HepG2 (cell line): ENCODE measurements around the gene RGS19. TPM values are rescaled to one million over a fixed set of nuclear protein-coding genes. Genes with fewer than 3 reads are reported as not detected.
A peak's percentile ranks its signal among the peaks of the same experiment; 100 is the strongest.

Experiments used
- ARID2 ChIP-seq: sonication (generic); formaldehyde crosslinking; IDR thresholded peaks from 2 replicates; pipeline ENCODE4 v1.8.1; 2022; ENCODE audit warnings: mild to moderate bottlenecking, missing genetic modification reagents, borderline replicate concordance
- BRCA1 ChIP-seq: sonication (generic); formaldehyde crosslinking; IDR thresholded peaks from 2 replicates; pipeline ENCODE4 v1.4.0; 2020; ENCODE audit warnings: missing genetic modification reagents
- CHD2 ChIP-seq: IDR thresholded peaks from 2 replicates; pipeline ENCODE4 v1.6.1; 2011; ENCODE audit warnings: low read depth, low read length, improper control_type of control experiment
- ESRRA ChIP-seq: sonication (generic); formaldehyde crosslinking; IDR thresholded peaks from 2 replicates; pipeline ENCODE4 v1.5.1; 2020; ENCODE audit warnings: mild to moderate bottlenecking, low read depth, missing genetic modification reagents
- FOXA3 ChIP-seq: IDR thresholded peaks from 2 replicates; pipeline ENCODE4 v1.6.1; 2016; ENCODE audit warnings: missing genetic modification reagents, missing compliant biosample characterization
- FOXP1 ChIP-seq, 2 experiments: fragments of 450-650 bp in 1 of 2; IDR thresholded peaks; 2 replicates each; pipeline ENCODE4 v1.6.1; 2017 to 2018; ENCODE audit warnings: antibody characterized with exemption in 1 of 2
- GLI4 ChIP-seq: sonication (generic); formaldehyde crosslinking; IDR thresholded peaks from 2 replicates; pipeline ENCODE4 v1.5.1; 2020; ENCODE audit warnings: missing genetic modification reagents, mild to moderate bottlenecking, moderate library complexity, borderline replicate concordance
- HOXA9 ChIP-seq: sonication (generic); formaldehyde crosslinking; IDR thresholded peaks from 2 replicates; pipeline ENCODE4 v1.8.1; 2022; ENCODE audit warnings: missing genetic modification reagents, mild to moderate bottlenecking, moderate library complexity, borderline replicate concordance
- IKZF1 ChIP-seq: fragments of 450-650 bp; IDR thresholded peaks from 2 replicates; pipeline ENCODE4 v1.7.1; 2016
- NR2F2 ChIP-seq: IDR thresholded peaks from 2 replicates; pipeline ENCODE4 v1.6.1; 2012; ENCODE audit warnings: low read depth, inconsistent platforms, borderline replicate concordance
- POGK ChIP-seq: sonication (generic); formaldehyde crosslinking; conservative IDR thresholded peaks from 2 replicates; pipeline ENCODE4 v1.8.0; 2022; ENCODE audit warnings: mild to moderate bottlenecking, moderate library complexity, missing genetic modification reagents
- SAP130 ChIP-seq: IDR thresholded peaks from 2 replicates; pipeline ENCODE4 v1.6.1; 2016; ENCODE audit warnings: low read depth
- SNAPC2 ChIP-seq: sonication (generic); formaldehyde crosslinking; IDR thresholded peaks from 2 replicates; pipeline ENCODE4 v1.8.1; 2022; ENCODE audit warnings: mild to moderate bottlenecking, missing genetic modification reagents
- SNAPC5 ChIP-seq: sonication (generic); formaldehyde crosslinking; IDR thresholded peaks from 2 replicates; pipeline ENCODE4 v1.8.1; 2023; ENCODE audit warnings: mild to moderate bottlenecking, missing genetic modification reagents, borderline replicate concordance
- SNRNP70 ChIP-seq: fragments of 200-400 bp; formaldehyde crosslinking; IDR thresholded peaks from 2 replicates; pipeline ENCODE4 v1.6.1; 2017; ENCODE audit warnings: mild to moderate bottlenecking, low read depth, low read length, moderate library complexity
- SRSF1 ChIP-seq: fragments of 200-400 bp; formaldehyde crosslinking; optimal IDR thresholded peaks from 2 replicates; pipeline ENCODE3; 2017; ENCODE audit warnings: mild to moderate bottlenecking, low read depth, low read length, moderate library complexity
- ZBTB3 ChIP-seq: sonication (generic); formaldehyde crosslinking; IDR thresholded peaks from 2 replicates; pipeline ENCODE4 v1.4.0; 2020; ENCODE audit warnings: low read depth, mild to moderate bottlenecking, moderate library complexity, missing genetic modification reagents, borderline replicate concordance
- ZNF329 ChIP-seq: sonication (generic); formaldehyde crosslinking; IDR thresholded peaks from 2 replicates; pipeline ENCODE4 v1.9.0; 2021; ENCODE audit warnings: low read depth, mild to moderate bottlenecking, missing genetic modification reagents
- ZNF362 ChIP-seq: sonication (generic); formaldehyde crosslinking; IDR thresholded peaks from 2 replicates; pipeline ENCODE4 v1.4.0; 2020; ENCODE audit warnings: missing genetic modification reagents, mild to moderate bottlenecking, borderline replicate concordance
- ZNF484 ChIP-seq: sonication (generic); formaldehyde crosslinking; IDR thresholded peaks from 2 replicates; pipeline ENCODE4 v1.5.1; 2020; ENCODE audit warnings: mild to moderate bottlenecking, low read depth, missing genetic modification reagents, borderline replicate concordance
- ZNF549 ChIP-seq: sonication (generic); formaldehyde crosslinking; IDR thresholded peaks from 2 replicates; pipeline ENCODE4 v1.5.0; 2020; ENCODE audit warnings: missing genetic modification reagents
- ZNF670 ChIP-seq: sonication (generic); formaldehyde crosslinking; IDR thresholded peaks from 2 replicates; pipeline ENCODE4 v1.8.0; 2022; ENCODE audit warnings: mild to moderate bottlenecking, missing genetic modification reagents, borderline replicate concordance
- ZNF75D ChIP-seq: sonication (generic); formaldehyde crosslinking; IDR thresholded peaks from 2 replicates; pipeline ENCODE4 v1.8.1; 2023; ENCODE audit warnings: missing genetic modification reagents, mild to moderate bottlenecking, borderline replicate concordance
- ZNF780A ChIP-seq: sonication (generic); formaldehyde crosslinking; IDR thresholded peaks from 2 replicates; pipeline ENCODE4 v1.8.0; 2022; ENCODE audit warnings: mild to moderate bottlenecking, missing genetic modification reagents, moderate library complexity
- ZNF788 ChIP-seq: sonication (generic); formaldehyde crosslinking; IDR thresholded peaks from 2 replicates; pipeline ENCODE4 v1.5.0; 2020; ENCODE audit warnings: mild to moderate bottlenecking, missing genetic modification reagents, borderline replicate concordance
- ZNF850 ChIP-seq: sonication (generic); formaldehyde crosslinking; conservative IDR thresholded peaks from 2 replicates; pipeline ENCODE4 v1.9.0; 2021; ENCODE audit warnings: mild to moderate bottlenecking, missing genetic modification reagents
- ZSCAN29 ChIP-seq: sonication (generic); formaldehyde crosslinking; conservative IDR thresholded peaks from 2 replicates; pipeline ENCODE4 v1.4.0; 2020; ENCODE audit warnings: mild to moderate bottlenecking, missing genetic modification reagents
- ZZZ3 ChIP-seq: sonication (generic); formaldehyde crosslinking; IDR thresholded peaks from 2 replicates; pipeline ENCODE4 v1.4.0; 2020; ENCODE audit warnings: missing genetic modification reagents, mild to moderate bottlenecking, borderline replicate concordance
- polyA plus RNA-seq, 8 experiments: library from polyadenylated mRNA; depleted of rRNA in 3 of 8; stranded (reverse) in 7 of 8; unstranded in 1 of 8; fragments of >200 nt; fragmentation: Illumina TruSeq in 4 of 8; extraction: Trizol in 4 of 8; gene quantifications; 2 replicates each; pipeline versions ENCODE4 v1.2.1 to v1.2.3, GENCODE V29; 2011 to 2016; ENCODE audit warnings: low read depth in 4 of 8, missing spikeins in 1 of 8, mixed read lengths in 1 of 8; ENCODE audit not compliant: insufficient read depth in 1 of 8
- total RNA-seq, 5 experiments: library from RNA; depleted of rRNA; stranded (reverse); fragments of >200 nt; fragmentation: Illumina TruSeq; extraction: Trizol; gene quantifications; 2 replicates each; pipeline ENCODE4 v1.2.3, GENCODE V29; 2016; ENCODE audit warnings: low read depth in 1 of 5

RGS19 gene
- total and polyA plus RNA-seq, 2 of the 13 experiments (the other 11 are each of a cell fraction or from before 2014, with no cell fraction given), result 10.7 to 11.9 TPM

GRCh38 chr20:64055893-64056638, 23.3 kb downstream of the RGS19 start (continued):
- TF ChIP-seq NR2F2 (peak; percentile 46; the same call in 1 of the 2 replicates), ARID2 (CRISPR knock-in tag) (peak; percentile 23; the same call in 1 of the 2 replicates), ESRRA (CRISPR knock-in tag) (peak; percentile 27; the same call in 1 of the 2 replicates), ZNF850 (CRISPR knock-in tag) (no peak), ZSCAN29 (CRISPR knock-in tag) (no peak; the same call in 1 of the 2 replicates), ZNF362 (CRISPR knock-in tag) (no peak), ZNF788 (CRISPR knock-in tag) (peak; percentile 54; the same call in 1 of the 2 replicates), SNAPC2 (0 out of 2 replicates have a peak, but pooled peaks have one; percentile 39), ZNF670 (CRISPR knock-in tag) (no peak), FOXA3 (CRISPR knock-in tag) (peak; percentile 14; the same call in 1 of the 2 replicates), ZNF75D (CRISPR knock-in tag) (no peak; the same call in 1 of the 2 replicates), IKZF1 (no peak), ZNF329 (CRISPR knock-in tag) (no peak), GLI4 (CRISPR knock-in tag) (no peak; the same call in 1 of the 2 replicates), ZNF549 (CRISPR knock-in tag) (no peak), POGK (CRISPR knock-in tag) (0 out of 2 replicates have a peak, but pooled peaks have one; percentile 49), BRCA1 (peak; percentile 47; the same call in 1 of the 2 replicates), CHD2 (no peak; the same call in 1 of the 2 replicates), ZZZ3 (CRISPR knock-in tag) (no peak), SNRNP70 (no peak), SNAPC5 (CRISPR knock-in tag) (peak; percentile 47; the same call in 1 of the 2 replicates), ZNF484 (no peak), SAP130 (CRISPR knock-in tag) (peak; percentile 72), ZBTB3 (CRISPR knock-in tag) (no peak), HOXA9 (CRISPR knock-in tag) (0 out of 2 replicates have a peak, but pooled peaks have one; percentile 12), SRSF1 (peak; percentile 44), FOXP1 (IDR thresholded peaks at IDR 0.05) (no peak), FOXP1 (CRISPR knock-in tag; IDR thresholded peaks at IDR 0.05) (no peak), ZNF780A (CRISPR knock-in tag) (no peak)
